HCEC 1CT (cell line): Measurements from ENCODE around the gene DCLRE1C.
"Not testable (repeated sequence)": the region's sequence is repeated elsewhere in the genome, so short reads cannot be mapped to it uniquely, and the experiment has no call there.

Experiments
- DNase-seq: peaks from one replicate; pipeline ENCODE4 v3.0.0-alpha.2; 2017

DCLRE1C gene

GRCh38 chr10:14942950-14943338, 11.0 kb downstream of the DCLRE1C start:
- not testable (repeated sequence) for DNase-seq

GRCh38 chr10:14942147-14942949, 11.5 kb downstream of the DCLRE1C start:
- not testable (repeated sequence) for DNase-seq

- peak; percentile 45 for DNase-seq
Measured at GRCh38 chr10:14938971-14939370, 14.9 kb downstream of the DCLRE1C start.

DNA sequence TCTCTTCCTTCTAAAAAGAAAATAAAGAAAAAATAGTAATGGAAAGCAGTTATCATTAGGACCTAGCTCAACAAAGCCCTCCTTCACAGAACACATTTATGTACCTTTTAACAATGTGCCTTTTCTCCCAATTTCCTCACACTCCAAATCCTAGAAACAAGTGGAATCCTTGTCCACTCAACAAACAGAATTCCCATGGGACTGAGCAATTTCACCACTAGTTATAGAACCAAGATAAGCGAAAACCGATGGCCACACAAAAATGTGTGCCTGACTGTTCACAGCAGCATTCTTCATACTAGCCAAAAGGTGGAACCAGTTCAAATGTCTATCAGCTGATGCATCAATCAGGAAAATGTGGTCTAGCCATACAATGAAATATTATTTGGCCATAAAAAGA, 17.3 kb downstream of the DCLRE1C start:
- DNase-seq: no peak

GRCh38 chr10:14930610-14931009, 23.3 kb downstream of the DCLRE1C start:
- DNase-seq: no peak

- DNase-seq: no peak
Measured at GRCh38 chr10:14926722-14927416, 27.0 kb downstream of the DCLRE1C start.

GRCh38 chr10:14926061-14926470, 27.8 kb downstream of the DCLRE1C start:
- no peak for DNase-seq

- no peak for DNase-seq
Measured at GRCh38 chr10:14925268-14925667, 28.6 kb downstream of the DCLRE1C start.

GRCh38 chr10:14924013-14924412, 29.9 kb downstream of the DCLRE1C start:
- no peak for DNase-seq

GRCh38 chr10:14918964-14919363, 34.9 kb downstream of the DCLRE1C start:
- no peak for DNase-seq

DNA sequence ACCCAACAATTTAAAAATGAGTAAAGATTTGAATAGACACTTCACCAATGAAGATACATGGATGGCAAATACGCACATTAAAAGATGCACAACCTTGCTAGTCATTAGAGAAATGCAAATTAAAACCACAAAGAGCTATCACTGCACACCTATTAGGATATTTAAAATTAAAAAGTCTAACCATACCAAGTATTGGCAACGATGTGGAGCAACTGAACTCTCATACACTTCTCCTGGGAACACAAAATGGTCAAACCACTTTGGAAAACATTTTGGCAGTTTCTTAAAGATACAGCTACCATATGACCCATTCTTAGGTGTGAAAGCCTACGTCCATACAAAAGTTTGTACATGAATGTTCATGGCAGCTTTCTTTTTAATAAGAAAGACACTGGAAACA, 36.1 kb downstream of the DCLRE1C start:
- DNase-seq: no peak

DNA sequence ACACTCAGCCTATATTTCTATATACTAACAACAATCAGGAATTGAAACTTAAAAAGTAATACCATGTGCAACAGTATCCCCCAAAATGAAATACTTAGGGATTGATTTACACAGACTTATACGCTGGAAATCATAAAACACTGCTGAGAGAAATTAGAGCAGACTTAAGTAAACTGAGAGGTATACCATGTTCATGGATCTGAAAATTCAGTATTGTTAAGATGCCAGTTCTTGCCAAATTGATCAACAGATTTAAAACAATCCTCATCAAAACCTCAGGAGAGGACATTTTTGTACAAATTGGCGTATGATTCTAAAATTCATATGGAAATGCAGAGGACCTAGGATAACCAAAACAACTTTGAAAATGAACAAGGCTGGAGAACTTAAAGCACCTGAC, 37.3 kb downstream of the DCLRE1C start:
- no peak for DNase-seq

DNA sequence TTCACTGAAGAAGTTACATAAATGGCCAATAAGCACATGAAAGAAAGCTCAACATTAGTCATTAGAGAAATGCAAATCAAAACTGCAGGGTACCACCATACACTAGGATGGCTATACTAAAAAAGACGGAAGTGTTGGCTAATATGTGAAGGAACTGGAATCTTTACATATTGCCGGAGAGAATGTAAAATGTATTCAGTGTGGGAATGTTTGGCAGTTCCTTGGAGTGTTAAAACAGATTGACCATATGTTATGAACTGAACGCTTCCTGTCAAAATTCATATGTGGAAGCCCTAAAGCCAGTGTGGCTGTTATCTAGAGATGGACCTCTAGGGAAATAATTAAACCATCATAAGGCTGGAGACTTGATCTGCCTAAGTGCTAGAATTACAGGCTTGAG, 42.1 kb downstream of the DCLRE1C start:
- no peak for DNase-seq

GRCh38 chr10:14910953-14911352, 42.9 kb downstream of the DCLRE1C start:
- DNase-seq: no peak

DNA sequence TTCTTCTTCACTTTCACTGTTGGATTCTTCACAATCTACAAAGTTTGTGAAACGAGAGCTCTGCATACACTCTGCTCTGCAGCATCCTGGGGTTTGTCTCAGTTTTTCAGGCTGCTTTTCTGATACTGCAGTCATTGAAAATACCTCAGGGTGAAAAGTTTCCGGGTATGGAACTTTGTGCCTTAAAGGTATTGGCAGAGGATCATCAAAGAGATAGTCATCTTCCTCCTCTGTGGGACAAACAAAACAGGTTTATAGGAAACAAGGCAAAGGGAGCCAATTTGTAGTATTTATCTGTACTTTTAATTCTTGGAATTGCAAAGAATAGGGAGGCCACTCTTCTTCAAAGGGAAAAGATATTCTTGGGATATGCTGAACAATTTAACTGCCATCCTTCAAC, 44.8 kb downstream of the DCLRE1C start:
- DNase-seq: no peak

DNA sequence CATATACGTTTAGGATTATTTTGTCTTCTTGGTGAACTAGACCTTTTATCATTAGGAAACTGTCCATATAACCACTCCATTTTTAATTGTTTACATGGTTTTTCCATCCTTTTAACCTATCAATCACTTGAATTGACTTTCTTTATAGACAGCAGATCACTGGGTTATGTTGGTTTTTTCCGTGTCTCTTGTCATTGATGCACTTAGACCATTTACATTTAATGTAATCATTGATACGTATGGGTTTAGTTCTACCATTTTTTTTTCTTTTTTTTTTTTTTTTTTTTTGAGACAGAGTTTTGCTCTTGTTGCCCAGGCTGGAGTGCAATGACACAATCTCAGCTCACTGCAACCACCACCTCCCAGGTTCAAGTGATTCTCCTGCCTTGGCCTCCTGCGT, 46.3 kb downstream of the DCLRE1C start:
- DNase-seq: not testable (repeated sequence)

DNA sequence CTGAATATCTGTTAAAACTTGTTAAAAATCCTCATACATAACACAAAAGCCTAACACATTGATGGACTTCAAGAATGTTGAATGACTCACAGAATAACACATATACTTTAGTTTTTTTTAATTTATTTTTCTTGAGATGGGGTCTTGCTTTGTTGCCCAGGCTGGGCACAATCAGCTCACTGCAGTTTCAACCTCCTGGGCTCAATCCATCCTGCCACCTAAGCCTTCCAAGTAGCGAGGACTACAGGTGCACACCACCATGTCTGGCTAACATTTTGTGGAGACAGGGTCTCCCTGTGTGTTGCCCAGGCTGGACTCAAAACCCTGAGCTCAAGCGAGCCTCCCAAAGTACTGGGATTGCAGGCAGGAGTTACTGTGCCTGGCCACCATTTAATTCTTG, 47.1 kb downstream of the DCLRE1C start:
- no peak for DNase-seq

DNA sequence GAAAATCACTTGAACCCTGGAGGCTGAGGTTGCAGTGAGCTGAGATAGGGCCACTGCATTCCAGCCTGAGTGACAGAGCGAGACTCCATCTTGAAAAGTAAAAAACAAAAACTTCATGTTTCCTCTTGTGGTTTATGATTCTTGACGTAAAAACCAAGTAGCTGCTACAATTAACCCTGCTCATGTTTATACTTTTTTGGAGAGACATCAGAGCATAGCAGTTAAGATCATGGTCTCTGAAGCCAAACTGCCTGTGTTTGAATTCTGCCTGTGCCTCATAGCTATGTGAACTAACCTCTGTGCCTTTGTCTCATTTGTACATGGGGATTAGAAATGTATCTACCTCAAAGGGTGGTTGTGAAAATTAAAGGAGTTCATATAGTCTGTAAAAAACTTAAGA, 48.0 kb downstream of the DCLRE1C start:
- no peak for DNase-seq

DNA sequence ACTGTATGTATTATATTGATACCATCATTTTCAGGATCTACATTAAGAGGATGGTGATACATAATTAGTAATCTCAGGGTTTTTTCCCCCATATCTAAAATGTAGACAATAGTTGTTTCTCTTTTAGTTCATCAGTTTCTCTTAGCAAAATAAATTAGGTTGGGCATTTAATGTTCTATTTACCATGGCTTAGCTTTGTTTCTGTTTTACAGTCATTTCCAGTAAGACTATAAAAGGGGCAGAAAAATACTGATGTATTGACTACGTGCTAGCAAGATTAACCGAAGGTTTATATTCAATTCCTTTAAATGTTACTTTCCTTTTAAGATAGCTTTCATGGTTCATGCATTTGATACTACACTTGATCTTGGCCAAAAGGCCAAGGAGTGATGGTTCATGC, 49.0 kb downstream of the DCLRE1C start:
- DNase-seq: no peak

DNA sequence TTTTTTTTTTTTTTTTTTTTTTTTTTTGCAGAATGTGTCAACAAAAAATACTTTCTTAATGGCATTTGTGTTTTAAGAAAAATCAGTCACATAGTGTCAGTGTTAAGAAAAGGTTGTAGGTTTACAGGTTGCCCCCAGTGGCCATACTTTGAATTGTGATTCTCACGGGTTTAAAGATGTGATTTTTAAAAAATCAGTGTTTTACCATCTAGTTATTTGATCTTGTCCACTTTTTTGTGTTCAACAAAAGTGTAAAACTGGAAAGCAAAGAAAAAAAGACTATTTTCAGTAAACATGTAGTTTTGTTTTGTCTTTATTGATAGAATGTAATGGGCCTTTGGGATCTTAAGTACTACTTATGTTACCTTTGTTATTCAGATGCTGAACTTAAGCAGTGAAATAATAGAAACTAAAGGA, 49.6 kb downstream of the DCLRE1C start:
- peak; percentile 42 for DNase-seq

- DNase-seq: no peak
Measured at GRCh38 chr10:14891151-14891550, 62.7 kb downstream of the DCLRE1C start.

GRCh38 chr10:14889318-14889717, 64.6 kb downstream of the DCLRE1C start:
- no peak for DNase-seq

- no peak for DNase-seq
Measured at GRCh38 chr10:14884082-14884481, 69.8 kb downstream of the DCLRE1C start.

GRCh38 chr10:14880229-14880628, 73.7 kb downstream of the DCLRE1C start:
- no peak for DNase-seq

GRCh38 chr10:14879928-14880193, 74.0 kb downstream of the DCLRE1C start:
- no peak for DNase-seq
